GM13976 (cell line): ENCODE results near the gene RNF166.

Experiments used
- DNase-seq: peaks from one replicate; pipeline ENCODE4 v3.0.0; 2012; ENCODE audit warnings: low spot score
- in situ Hi-C: fragments of 300-500 bp; cut with MboI; formaldehyde crosslinking; loops from one replicate; pipeline ENCODE4 v1.12.0; 2022; ENCODE audit warnings: low sequenced_read_pairs, mixed read lengths, inconsistent platforms; ENCODE audit not compliant: unreplicated experiment
- TF ChIP-seq, protein P1 (sequence below): IDR thresholded peaks from 2 replicates; pipeline ENCODE4 v1.5.1; 2012; ENCODE audit warnings: borderline replicate concordance, mild to moderate bottlenecking; ENCODE audit not compliant: insufficient read depth; ENCODE audit errors: extremely low read depth, missing control alignments, control extremely low read depth

The RNF166 gene

GRCh38 chr16:88736088-88736487 lies 29.9 kb upstream of the RNF166 start:
- TF ChIP-seq, protein P1, sequence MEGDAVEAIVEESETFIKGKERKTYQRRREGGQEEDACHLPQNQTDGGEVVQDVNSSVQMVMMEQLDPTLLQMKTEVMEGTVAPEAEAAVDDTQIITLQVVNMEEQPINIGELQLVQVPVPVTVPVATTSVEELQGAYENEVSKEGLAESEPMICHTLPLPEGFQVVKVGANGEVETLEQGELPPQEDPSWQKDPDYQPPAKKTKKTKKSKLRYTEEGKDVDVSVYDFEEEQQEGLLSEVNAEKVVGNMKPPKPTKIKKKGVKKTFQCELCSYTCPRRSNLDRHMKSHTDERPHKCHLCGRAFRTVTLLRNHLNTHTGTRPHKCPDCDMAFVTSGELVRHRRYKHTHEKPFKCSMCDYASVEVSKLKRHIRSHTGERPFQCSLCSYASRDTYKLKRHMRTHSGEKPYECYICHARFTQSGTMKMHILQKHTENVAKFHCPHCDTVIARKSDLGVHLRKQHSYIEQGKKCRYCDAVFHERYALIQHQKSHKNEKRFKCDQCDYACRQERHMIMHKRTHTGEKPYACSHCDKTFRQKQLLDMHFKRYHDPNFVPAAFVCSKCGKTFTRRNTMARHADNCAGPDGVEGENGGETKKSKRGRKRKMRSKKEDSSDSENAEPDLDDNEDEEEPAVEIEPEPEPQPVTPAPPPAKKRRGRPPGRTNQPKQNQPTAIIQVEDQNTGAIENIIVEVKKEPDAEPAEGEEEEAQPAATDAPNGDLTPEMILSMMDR = no peak
- DNase-seq = no peak
- in situ Hi-C loops = no loop called here

DNA sequence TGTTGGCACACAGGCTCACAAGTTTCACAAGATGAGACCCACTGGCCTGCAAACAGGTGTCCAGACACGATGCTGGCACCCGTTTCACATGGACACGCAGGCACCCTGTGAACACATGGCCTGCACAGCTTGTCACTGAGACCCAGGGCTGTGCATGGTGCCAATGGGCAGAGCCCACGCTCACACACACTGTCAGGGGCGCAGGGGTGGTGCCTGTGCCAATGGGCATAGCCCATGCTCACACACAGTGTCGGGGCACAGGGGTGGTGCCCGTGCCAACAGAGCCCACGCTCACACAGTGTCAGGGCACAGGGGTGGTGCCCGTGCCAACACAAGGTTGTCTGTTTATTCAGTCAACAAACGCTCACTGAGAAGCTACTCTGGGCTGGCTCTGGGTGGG lies 29.4 kb upstream of the RNF166 start:
- in situ Hi-C loops = no loop called here
- no peak for DNase-seq
- TF ChIP-seq, protein P1 = no peak

DNA sequence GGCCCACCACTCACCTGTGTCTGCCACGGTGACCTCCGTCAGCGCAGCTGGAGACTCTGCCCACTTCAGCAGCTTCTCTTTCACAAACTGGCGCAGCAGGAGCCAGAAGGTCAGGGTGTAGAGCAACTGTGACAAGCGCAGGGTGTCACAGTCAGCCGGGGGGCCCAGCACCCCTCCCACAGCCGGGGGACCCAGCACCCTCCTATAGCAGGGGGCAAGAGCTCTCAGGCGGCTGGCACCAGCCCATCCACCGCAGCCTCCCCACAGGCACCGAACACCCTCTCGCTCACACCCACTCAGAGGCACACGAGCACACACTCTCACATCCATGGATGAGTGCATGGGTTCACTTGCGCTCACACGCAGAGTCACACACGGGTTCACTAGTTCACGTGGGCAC lies 28.9 kb upstream of the RNF166 start:
- TF ChIP-seq, protein P1 = no peak
- in situ Hi-C loops = no loop called here
- no peak for DNase-seq

- in situ Hi-C loops = no loop called here
- TF ChIP-seq, protein P1 = no peak
These were observed 28.1 kb upstream of the RNF166 start for GRCh38 chr16:88734361-88734728.

GRCh38 chr16:88733630-88734360 lies 27.6 kb upstream of the RNF166 start:
- TF ChIP-seq, protein P1 = no peak
- in situ Hi-C loops = no loop called here
- no peak for DNase-seq

More at GRCh38 chr16:88734361-88734728, 28.1 kb upstream of the RNF166 start:
- DNase-seq = no peak

DNA sequence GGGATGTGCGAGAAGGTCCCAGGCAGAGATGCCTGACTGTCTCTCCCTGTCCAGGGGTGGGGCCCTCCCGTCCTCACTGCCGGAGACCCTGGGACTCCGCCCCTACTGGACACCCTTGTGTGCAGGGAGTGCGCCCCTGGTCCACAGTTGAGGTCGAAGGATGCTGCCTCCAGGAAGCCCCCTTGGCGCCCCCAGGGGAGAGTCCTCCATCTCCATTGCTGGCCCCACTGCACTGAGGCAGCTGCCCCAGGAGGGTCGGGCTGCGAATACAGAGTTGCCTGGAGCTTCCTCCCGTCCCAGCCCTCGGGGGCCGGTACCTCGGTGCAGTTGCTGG lies 26.7 kb upstream of the RNF166 start:
- no peak for DNase-seq
- in situ Hi-C loops = no loop called here
- TF ChIP-seq, protein P1 = no peak
